ENCODE results near the gene HECW1. TPM values are rescaled to one million over a fixed set of nuclear protein-coding genes. Genes with fewer than 3 reads are reported as not detected.

Gene HECW1
- total and polyA plus RNA-seq, 11 donors = 0.23 TPM; not detected in 10

DNA sequence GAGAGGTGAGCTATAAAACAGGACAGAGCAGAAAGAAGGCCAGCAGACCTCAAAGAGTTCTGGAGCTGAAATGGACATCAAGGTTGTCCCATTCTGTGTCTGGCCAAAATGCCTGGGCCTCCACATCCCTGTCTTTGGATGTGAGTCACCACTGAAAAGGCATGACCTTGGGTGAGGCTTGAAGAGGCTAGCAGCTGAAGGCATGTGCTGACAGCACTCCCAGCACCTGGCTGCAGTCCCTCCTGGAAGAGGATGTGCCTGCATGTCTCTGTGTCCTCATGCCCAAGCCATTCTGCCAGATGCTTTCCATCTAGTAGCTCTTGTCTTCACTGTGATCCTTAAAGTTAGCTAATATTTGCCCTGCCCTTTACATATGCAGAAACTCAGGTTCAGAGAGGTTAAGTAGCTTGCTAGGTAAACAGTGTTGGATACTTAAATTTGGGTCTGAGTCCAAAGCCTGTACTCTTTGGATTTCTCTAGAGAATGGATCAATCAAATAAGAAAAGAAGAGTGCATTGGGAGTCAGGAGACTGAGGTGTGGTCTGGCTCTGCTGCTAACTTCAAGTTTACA, 35.8 kb downstream of the HECW1 start:
- Histone ChIP-seq H3K27me3 (peaks cover 0 to 13% (median 0%) of the 10 kb centered on the region in 9 donors), H3K9me3 (no peaks in the 10 kb centered on the region), H3K36me3 (no peaks in the 10 kb centered on the region), H3K4me1 (no peaks in the 10 kb centered on the region), H3K4me3 (no peak overlapping the region), H3K27ac (no peak overlapping the region)
- DNase-seq (no peak), ATAC-seq (no peak)
- intact Hi-C loops (cut with DNase I) = no loop called here
- TF ChIP-seq, protein P1, sequence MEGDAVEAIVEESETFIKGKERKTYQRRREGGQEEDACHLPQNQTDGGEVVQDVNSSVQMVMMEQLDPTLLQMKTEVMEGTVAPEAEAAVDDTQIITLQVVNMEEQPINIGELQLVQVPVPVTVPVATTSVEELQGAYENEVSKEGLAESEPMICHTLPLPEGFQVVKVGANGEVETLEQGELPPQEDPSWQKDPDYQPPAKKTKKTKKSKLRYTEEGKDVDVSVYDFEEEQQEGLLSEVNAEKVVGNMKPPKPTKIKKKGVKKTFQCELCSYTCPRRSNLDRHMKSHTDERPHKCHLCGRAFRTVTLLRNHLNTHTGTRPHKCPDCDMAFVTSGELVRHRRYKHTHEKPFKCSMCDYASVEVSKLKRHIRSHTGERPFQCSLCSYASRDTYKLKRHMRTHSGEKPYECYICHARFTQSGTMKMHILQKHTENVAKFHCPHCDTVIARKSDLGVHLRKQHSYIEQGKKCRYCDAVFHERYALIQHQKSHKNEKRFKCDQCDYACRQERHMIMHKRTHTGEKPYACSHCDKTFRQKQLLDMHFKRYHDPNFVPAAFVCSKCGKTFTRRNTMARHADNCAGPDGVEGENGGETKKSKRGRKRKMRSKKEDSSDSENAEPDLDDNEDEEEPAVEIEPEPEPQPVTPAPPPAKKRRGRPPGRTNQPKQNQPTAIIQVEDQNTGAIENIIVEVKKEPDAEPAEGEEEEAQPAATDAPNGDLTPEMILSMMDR (IDR thresholded peaks at IDR 0.05) = no peak
- TF ChIP-seq POLR2A (IDR thresholded peaks at IDR 0.05) = no peak

DNA sequence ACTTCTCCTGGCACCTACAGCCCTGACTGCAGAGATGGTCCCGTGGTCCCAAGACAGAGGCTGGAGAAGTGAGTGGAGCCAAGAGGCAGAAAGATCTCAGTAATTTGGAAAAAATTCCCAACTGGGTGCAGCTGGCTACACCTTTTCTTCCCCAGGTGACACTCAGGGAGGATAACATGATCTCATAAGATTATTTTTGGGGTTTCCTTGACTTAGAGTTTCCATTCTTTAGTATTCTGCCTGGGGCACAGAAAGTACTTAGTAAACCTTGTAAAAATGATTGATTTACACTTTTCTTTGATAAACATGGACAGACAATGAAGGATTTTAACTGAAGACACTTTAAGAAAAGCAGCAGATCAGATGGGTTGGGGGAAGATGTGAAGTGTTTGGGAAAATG, 38.6 kb downstream of the HECW1 start:
- Histone ChIP-seq H3K27me3 (peaks cover 0 to 11% (median 0%) of the 10 kb centered on the region in 9 donors), H3K36me3 (no peaks in the 10 kb centered on the region), H3K27ac (no peak overlapping the region), H3K9me3 (no peaks in the 10 kb centered on the region), H3K4me3 (no peak overlapping the region), H3K4me1 (no peaks in the 10 kb centered on the region)
- WGBS, 4 donors = 72 to 89% (median 83%) methylated on average over 1 of the region's 1 CpG
- intact Hi-C loops (cut with DNase I) = no loop called here
- DNase-seq = no peak
- TF ChIP-seq, protein P1 (IDR thresholded peaks at IDR 0.05) = no peak
- TF ChIP-seq POLR2A (IDR thresholded peaks at IDR 0.05) = no peak
- no peak for ATAC-seq

DNA sequence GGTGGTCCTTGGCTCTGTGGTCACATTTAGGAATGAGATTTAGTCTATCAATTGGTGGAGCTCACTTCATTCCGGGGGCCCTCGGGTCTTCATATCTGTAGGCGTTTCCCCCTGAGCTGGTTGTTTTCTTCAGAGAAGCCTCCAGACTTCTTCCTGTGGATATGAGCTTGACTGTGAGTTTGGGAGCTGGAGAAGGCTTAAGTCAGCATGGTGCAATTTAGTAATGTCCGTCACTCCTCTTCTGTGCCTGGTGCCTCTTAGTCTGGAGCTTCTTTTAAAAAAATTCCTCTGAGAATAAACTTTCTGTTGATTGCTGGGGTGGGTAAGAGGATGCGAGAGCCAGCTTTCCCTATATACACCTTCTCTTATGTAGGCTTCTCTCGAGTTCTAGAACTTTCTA, 40.2 kb downstream of the HECW1 start:
- H3K9me3 ChIP-seq = no peaks in the 10 kb centered on the region
- intact Hi-C loops (cut with DNase I) = no loop called here
- DNase-seq = no peak
- WGBS, 4 donors = 46 to 56% (median 54%) methylated on average over 6 of the region's 6 CpGs
- peaks cover 0 to 5% (median 0%) of the 10 kb centered on the region in 9 donors for H3K27me3 ChIP-seq
- no peaks in the 10 kb centered on the region for H3K4me1 ChIP-seq
- no peak overlapping the region for H3K27ac ChIP-seq
- no peaks in the 10 kb centered on the region for H3K36me3 ChIP-seq
- no peak for TF ChIP-seq POLR2A (IDR thresholded peaks at IDR 0.05)
- TF ChIP-seq, protein P1 (IDR thresholded peaks at IDR 0.05) = no peak
- no peak overlapping the region for H3K4me3 ChIP-seq
- ATAC-seq = no peak

DNA sequence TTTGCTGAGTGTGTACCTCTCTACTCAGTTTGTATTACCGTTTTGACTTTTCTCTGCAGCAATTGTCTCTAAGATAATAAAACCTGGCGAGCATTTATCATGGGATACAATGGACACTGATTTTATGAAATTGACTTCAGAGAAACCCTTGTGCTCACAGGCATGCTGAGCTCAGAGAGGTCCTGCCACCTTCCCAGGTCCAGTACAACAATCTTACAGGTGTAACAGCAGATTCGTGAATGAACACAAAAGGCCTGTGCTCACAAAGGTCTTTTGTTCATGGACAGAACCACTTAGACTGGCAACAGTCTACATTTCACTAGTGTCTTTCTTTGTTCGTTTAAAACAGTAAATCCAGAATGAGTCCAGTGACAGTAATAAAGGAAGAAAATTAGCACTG, 43.2 kb downstream of the HECW1 start:
- DNase-seq = no peak
- TF ChIP-seq, protein P1 (IDR thresholded peaks at IDR 0.05) = no peak
- TF ChIP-seq POLR2A (IDR thresholded peaks at IDR 0.05) = no peak
- 70 to 77% (median 70%) methylated on average over 4 of the region's 4 CpGs for WGBS, 4 donors
- Histone ChIP-seq H3K4me1 (no peaks in the 10 kb centered on the region), H3K9me3 (no peaks in the 10 kb centered on the region), H3K36me3 (no peaks in the 10 kb centered on the region), H3K27me3 (peaks cover 0 to 5% (median 0%) of the 10 kb centered on the region in 9 donors), H3K27ac (no peak overlapping the region), H3K4me3 (no peak overlapping the region)
- intact Hi-C loops (cut with DNase I) = no loop called here
- no peak for ATAC-seq

All from heart left ventricle (tissue), 16 donors.